Adipocyte (in vitro differentiated cells): ENCODE data around the gene FAM186B.

Experiments used
- DNase-seq: peaks from one replicate; pipeline ENCODE4 v3.0.0-alpha.2; 2015; ENCODE audit warnings: low read depth
- H3K27me3 ChIP-seq: replicated peaks from 2 replicates; pipeline ENCODE4 v1.7.0; 2013; ENCODE audit warnings: mild to moderate bottlenecking, low read length, moderate library complexity; ENCODE audit not compliant: control insufficient read depth, insufficient read depth
- H3K36me3 ChIP-seq: 2 replicates; pipeline ENCODE4 v1.7.0; 2013; ENCODE audit warnings: low read length, mild to moderate bottlenecking, moderate library complexity; ENCODE audit not compliant: control insufficient read depth, insufficient read depth, severe bottlenecking
- H3K4me1 ChIP-seq: 2 replicates; pipeline ENCODE4 v1.7.0; 2013; ENCODE audit warnings: mild to moderate bottlenecking, low read length, moderate library complexity; ENCODE audit not compliant: control insufficient read depth, insufficient read depth
- H3K4me3 ChIP-seq: 2 replicates; pipeline ENCODE4 v1.7.0; 2013; ENCODE audit warnings: mild to moderate bottlenecking, low read length, moderate library complexity
- H3K9ac ChIP-seq: 2 replicates; pipeline ENCODE4 v1.7.0; 2013; ENCODE audit warnings: mild to moderate bottlenecking, low read length, moderate library complexity
- H3K9me3 ChIP-seq: 2 replicates; pipeline ENCODE4 v1.7.0; 2013; ENCODE audit warnings: mild to moderate bottlenecking, low read length, moderate library complexity; ENCODE audit not compliant: control insufficient read depth

The FAM186B gene

DNA sequence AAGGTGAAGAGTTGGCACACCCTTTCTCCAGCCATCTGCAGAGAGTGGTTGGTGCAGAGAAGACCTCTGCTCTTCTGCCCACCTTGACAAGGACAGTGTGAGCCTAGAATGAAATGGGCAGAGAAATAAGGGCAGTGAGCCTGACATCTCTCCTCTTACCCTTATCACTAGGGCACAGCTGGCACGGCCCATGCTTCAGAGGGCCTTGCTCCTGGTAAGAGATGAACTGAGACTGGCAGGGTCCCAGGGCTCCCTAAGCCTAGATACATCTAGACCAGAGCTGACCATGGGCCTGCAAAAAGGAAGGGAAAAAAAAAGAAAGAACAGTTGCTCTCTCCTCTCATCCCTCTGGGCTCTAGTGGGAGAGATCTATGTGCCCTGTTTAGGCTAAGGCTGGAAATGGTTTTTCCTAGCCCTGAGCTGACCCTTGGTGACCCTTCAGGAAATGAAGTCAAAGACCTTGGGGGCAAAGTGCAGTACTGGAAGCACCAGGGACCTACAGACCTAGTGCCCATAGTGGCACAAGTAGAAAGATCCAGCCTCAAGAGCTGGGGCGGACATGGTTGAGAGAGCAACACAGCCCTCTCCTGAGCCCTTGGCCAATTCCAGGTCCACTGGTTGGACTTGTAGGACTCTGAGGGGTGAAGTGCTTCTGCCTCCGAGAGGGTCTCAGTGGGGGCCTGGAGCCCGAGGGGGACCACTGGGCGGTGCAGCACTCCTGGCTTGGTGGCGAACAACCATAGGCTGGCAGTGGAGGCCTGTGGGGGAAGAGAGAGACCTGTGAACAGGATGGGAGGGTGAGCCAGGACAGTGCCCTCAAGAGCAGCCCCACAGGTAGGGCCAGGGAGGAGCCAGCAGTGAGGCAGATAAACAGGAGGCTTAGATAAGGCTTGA is 40.0 kb upstream of the FAM186B start:
- Histone ChIP-seq H3K4me3 (no peak overlapping the region), H3K27me3 (no peaks in the 10 kb centered on the region), H3K9ac (no peak overlapping the region), H3K36me3 (peaks cover 53% of the 10 kb centered on the region), H3K4me1 (peaks cover 9% of the 10 kb centered on the region), H3K9me3 (no peaks in the 10 kb centered on the region)
- no peak for DNase-seq

DNA sequence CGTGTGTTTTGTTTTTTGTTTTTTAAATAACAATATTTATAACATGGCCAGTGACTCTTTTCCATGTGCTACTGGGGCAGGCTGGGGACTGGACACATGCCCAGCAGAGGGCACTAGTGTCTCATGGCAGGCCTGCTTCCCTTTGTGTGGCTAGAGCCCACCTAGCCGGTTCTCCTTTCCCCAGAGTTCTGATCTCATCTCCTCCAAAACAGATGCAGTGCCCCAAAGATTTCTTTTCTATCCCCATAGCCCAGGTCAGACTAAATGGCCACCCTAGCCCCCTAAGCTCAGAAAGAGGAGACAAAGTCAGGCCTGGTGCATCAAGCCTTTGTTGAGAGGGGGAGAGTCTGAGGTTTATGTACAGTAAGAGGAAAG is 39.2 kb upstream of the FAM186B start:
- no peak overlapping the region for H3K4me3 ChIP-seq
- no peak overlapping the region for H3K9ac ChIP-seq
- H3K36me3 ChIP-seq, result peaks cover 45% of the 10 kb centered on the region
- peak; percentile 90 for DNase-seq
- H3K27me3 ChIP-seq, result no peaks in the 10 kb centered on the region
- no peaks in the 10 kb centered on the region for H3K9me3 ChIP-seq
- H3K4me1 ChIP-seq, result peaks cover 9% of the 10 kb centered on the region

DNA sequence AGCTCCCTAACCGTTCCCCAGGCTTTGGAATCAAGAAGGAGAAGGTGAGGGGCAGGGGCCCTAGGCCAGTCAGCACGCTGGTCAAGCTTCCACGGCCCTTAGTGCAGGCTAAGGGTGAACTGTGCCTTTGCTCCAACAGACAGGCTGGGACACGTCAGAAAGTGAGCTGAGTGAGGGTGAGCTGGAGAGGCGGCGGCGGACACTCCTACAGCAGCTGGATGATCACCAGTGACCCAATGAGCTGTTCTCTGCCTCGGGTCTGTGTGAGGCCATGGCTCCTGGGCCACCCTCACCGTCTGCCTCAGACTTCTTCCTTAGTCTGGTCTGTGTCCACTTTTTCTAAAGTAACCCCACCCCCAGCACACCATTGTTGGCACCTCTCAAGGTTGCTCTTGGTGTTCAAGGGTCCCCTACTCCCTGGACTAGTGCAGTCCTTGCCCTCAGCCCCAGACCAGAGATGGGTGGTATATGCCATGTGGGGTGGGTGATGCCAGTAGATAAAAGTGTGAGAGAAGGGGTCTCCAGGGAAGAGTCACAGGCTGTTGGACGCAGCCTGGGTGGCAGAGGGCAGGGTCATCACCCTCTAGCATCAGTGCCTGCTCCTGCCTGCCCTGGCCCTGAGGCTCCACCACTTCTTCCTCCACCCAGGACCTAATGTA is 38.7 kb upstream of the FAM186B start:
- no peak for DNase-seq
- Histone ChIP-seq H3K9me3 (no peaks in the 10 kb centered on the region), H3K4me1 (peaks cover 9% of the 10 kb centered on the region), H3K4me3 (no peak overlapping the region), H3K36me3 (peaks cover 40% of the 10 kb centered on the region), H3K27me3 (no peaks in the 10 kb centered on the region), H3K9ac (peak overlapping the region; percentile 8)

DNA sequence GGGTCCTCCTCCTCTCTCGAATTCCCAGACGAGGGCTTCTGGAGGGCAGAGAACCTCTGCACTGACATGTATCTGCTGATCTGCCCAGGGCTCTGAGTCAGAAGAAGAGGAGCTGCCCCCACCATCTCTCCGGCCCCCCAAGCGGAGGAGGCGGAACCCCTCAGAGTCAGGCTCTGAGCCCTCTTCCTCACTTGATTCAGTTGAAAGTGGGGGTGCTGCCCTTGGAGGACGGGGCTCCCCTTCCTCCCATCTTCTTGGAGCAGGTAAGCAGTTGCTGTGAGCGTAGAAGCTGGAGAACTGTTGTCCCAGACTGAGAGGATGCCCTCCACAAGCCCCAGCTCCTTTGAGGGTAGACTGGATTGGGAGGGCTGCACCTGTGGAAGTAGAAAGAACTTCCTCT is 37.7 kb upstream of the FAM186B start:
- H3K4me1 ChIP-seq, result peaks cover 9% of the 10 kb centered on the region
- H3K27me3 ChIP-seq, result no peaks in the 10 kb centered on the region
- no peaks in the 10 kb centered on the region for H3K9me3 ChIP-seq
- no peak overlapping the region for H3K9ac ChIP-seq
- H3K36me3 ChIP-seq, result peaks cover 31% of the 10 kb centered on the region
- no peak for DNase-seq
- no peak overlapping the region for H3K4me3 ChIP-seq

DNA sequence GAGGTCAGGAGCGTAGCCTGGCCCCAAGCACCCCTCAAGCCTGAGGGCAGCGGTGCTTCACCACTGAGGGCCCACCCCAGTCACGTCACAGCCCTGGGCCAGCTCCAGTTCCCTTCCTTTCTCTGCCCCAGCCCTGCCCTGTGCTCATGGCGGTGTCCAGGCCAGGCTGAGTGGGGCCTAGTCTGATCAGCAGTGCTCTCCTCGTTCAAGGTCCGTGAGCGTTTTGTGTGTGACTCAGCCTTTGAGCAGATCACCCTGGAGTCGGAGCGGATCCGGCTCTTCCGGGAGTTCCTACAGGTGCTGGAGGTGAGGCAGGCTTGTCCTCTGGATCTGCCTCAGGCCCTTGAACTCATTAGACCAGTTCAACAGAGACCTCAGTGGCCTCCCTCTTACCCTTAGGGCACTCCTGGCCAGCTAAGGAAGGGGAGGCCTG is 36.9 kb upstream of the FAM186B start:
- H3K4me3 ChIP-seq, result no peak overlapping the region
- no peak overlapping the region for H3K9ac ChIP-seq
- H3K9me3 ChIP-seq, result no peaks in the 10 kb centered on the region
- H3K27me3 ChIP-seq, result no peaks in the 10 kb centered on the region
- H3K4me1 ChIP-seq, result peaks cover 9% of the 10 kb centered on the region
- no peak for DNase-seq
- H3K36me3 ChIP-seq, result peaks cover 30% of the 10 kb centered on the region

DNA sequence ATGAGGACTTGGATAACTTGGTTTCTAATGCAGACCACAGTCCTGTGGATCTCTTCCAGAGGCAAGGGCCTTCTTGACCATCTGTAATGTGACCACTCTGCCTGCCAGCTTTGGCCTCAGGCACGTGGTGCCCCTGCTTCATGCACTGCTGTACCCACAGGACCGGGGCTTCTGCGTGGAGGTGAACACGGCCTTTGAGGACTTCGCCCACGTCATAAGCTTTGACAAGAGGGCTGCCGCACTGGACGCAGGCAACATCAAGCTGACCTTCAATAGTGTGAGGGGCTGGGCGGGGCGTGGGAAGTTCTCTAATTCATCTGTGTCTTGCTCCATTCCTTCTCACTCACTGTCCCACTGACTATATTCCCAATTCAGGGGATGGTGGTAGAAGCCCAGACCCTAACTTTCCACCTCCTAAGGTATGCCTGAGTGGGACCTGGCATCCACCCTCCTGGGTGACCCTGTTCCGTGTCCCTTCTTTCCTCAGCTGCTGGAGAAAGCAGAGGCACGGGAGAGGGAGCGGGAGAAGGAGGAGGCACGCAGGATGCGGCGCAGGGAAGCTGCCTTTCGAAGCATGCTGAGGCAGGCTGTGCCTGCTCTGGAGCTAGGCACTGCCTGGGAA is 36.4 kb upstream of the FAM186B start:
- no peak for DNase-seq

DNA sequence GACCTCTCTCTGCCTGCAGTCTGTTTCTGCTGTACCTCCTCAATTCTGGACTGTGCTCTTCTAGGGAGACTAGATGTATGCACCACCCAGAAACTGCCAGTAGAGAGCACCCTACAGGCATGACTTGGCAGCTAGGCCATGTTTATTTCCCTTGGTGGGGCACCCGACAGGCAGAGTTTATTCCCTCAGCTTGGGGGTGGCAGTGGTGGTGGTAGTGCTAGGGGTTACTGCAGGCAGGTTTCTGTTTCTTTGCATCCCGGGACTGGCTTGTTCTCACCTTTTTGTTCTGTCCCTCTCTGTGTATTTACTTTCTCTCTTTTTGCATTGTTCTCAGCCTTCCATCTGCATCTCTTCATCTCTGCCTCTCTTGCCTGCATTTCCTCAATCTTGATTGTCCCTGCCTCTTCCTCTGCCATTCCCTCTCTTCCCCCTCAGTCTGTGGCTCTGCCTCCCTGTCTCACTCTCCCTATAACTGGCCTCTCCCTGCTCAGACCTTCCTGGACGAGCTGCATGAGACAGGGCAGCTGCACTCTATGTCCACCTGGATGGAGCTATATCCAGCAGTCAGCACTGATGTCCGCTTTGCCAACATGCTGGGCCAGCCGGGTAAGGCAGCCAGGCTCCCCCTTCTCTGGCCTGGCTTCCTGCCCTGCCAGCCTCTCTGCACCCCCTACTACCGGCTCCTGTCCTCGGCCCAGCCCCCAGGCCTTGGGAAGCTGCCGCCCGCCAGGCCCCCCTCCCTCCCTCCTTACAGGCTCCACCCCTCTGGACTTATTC is 31.7 kb upstream of the FAM186B start:
- Histone ChIP-seq H3K9me3 (no peaks in the 10 kb centered on the region), H3K4me1 (peaks cover 8% of the 10 kb centered on the region), H3K9ac (peak overlapping the region; percentile 36), H3K4me3 (no peak overlapping the region), H3K36me3 (peaks cover 10% of the 10 kb centered on the region), H3K27me3 (no peaks in the 10 kb centered on the region)
- peak; percentile 84 for DNase-seq

More for the DNA sequence above, 36.4 kb upstream of the FAM186B start:
- Histone ChIP-seq H3K4me1 (peaks cover 13% of the 10 kb centered on the region), H3K27me3 (no peaks in the 10 kb centered on the region), H3K9ac (no peak overlapping the region), H3K4me3 (no peak overlapping the region), H3K36me3 (peaks cover 30% of the 10 kb centered on the region), H3K9me3 (no peaks in the 10 kb centered on the region)

DNA sequence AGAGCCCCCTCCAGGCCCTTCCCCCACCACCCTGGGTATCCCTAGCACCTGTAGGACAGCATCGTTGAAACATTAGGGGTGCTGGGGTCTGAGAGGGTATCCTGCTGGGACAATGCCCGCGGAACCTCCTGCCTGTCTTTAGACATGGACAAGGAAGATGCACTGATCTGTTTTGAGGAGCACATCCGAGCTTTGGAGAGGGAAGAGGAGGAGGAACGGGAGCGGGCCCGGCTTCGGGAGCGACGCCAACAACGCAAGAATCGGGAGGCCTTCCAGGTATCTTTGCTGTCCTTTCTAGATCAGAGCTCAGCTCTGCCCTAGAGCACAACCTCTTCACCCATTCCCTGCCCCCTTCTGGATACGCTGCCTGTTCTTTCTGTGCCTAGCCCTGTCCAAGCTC is 31.1 kb upstream of the FAM186B start:
- Histone ChIP-seq H3K4me1 (peaks cover 8% of the 10 kb centered on the region), H3K9me3 (no peaks in the 10 kb centered on the region), H3K36me3 (peaks cover 10% of the 10 kb centered on the region), H3K9ac (peak overlapping the region; percentile 36), H3K4me3 (no peak overlapping the region), H3K27me3 (no peaks in the 10 kb centered on the region)
- no peak for DNase-seq

DNA sequence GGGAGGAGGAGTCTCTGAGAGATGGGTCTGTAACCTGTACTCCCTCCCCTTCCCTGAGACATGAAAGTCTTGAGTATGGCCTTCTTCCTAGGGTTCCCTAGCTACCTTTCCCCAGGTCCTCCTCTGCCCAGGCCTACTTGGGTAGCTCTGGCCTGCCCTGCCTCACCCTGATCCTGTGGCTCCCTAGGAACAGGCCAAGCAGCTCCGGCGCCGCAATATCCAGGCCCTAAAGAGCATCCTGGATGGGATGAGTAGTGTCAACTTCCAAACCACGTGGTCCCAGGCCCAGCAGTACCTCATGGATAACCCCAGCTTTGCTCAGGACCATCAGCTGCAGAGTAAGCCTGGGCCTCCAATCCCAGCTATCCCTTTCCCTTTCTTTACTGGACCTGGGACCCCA is 30.2 kb upstream of the FAM186B start:
- H3K4me3 ChIP-seq, result no peak overlapping the region
- H3K27me3 ChIP-seq, result no peaks in the 10 kb centered on the region
- peaks cover 9% of the 10 kb centered on the region for H3K36me3 ChIP-seq
- H3K9ac ChIP-seq, result no peak overlapping the region
- peaks cover 8% of the 10 kb centered on the region for H3K4me1 ChIP-seq
- DNase-seq, result no peak
- H3K9me3 ChIP-seq, result no peaks in the 10 kb centered on the region

DNA sequence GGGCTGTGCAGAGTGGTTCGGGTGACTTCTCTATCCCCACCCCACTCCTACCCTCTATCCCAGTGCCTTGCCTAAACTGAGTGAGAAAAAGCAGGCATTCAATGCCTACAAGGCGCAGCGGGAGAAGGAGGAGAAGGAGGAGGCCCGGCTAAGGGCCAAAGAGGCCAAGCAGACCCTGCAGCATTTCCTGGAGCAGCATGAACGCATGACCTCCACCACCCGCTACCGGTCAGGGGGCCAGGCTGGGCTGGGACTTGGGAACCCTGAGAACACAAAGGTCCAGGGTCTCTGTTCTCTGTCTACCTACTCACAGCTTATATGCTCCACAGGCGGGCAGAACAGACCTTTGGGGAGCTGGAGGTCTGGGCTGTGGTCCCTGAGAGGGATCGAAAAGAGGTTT is 29.6 kb upstream of the FAM186B start:
- DNase-seq, result no peak
- no peak overlapping the region for H3K4me3 ChIP-seq
- no peak overlapping the region for H3K9ac ChIP-seq
- no peaks in the 10 kb centered on the region for H3K9me3 ChIP-seq
- H3K27me3 ChIP-seq, result no peaks in the 10 kb centered on the region
- H3K4me1 ChIP-seq, result peaks cover 8% of the 10 kb centered on the region
- H3K36me3 ChIP-seq, result peaks cover 9% of the 10 kb centered on the region
